Frontal cortex (tissue), 4 donors: ENCODE measurements around the gene GPRIN3. TPM values are rescaled to one million over a fixed set of nuclear protein-coding genes. Genes with fewer than 3 reads are reported as not detected.
"Not testable (repeated sequence)": the region's sequence is repeated elsewhere in the genome, so short reads cannot be mapped to it uniquely, and the experiment has no call there.

Experiments used
- DNase-seq, 2 donors: peaks; one replicate each; pipeline ENCODE4 v3.0.0; 2012; ENCODE audit warnings: low spot score in 2 of 2
- FAIRE-seq: peaks from 2 replicates; lab custom pipeline; 2012; peaks lifted over from hg19 to GRCh38; lab: Jason Lieb, UNC
- total RNA-seq: library from RNA; depleted of rRNA; stranded (reverse); fragments of >200 nt; gene quantifications from one replicate; pipeline ENCODE4 v1.2.3, GENCODE V29; 2014
- donor health status: control.
- donor health status: control.
- donor health status: control.

Gene GPRIN3
- total RNA-seq, 1 donor from 2014 or later: 34.2 TPM

DNA sequence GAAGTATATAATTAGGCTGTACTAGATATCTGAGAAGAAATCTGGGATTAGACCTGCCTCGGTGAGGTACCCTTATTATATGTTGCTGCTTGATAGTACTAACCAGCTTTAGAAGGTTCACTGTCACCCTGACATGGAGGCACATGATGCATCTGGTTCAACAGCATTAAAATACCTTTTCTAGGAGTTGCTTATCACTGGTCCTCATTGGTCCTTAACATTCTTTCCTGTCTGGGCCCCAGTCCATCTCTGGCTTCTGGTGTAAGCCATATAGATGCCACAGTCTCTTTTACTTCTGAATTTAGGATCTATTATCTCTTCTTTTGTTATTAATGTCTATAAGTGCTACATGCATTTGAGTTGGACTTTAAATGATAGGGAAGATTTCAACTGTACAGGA is 40.2 kb downstream of the GPRIN3 start:
- FAIRE-seq (no peak), DNase-seq (no peak)

- no peak for DNase-seq
- no peak for FAIRE-seq
These were observed 41.5 kb downstream of the GPRIN3 start for GRCh38 chr4:89266128-89266527.

- FAIRE-seq (no peak), DNase-seq (no peak)
These were observed 44.3 kb downstream of the GPRIN3 start for GRCh38 chr4:89263265-89263664.

GRCh38 chr4:89259301-89260028 is 48.1 kb downstream of the GPRIN3 start:
- FAIRE-seq (no peak), DNase-seq (no peak)

GRCh38 chr4:89258506-89258905 is 49.1 kb downstream of the GPRIN3 start:
- FAIRE-seq: no peak
- no peak for DNase-seq

GRCh38 chr4:89257376-89257775 is 50.2 kb downstream of the GPRIN3 start:
- no peak for FAIRE-seq
- DNase-seq: no peak

- no peak for FAIRE-seq
These were observed 51.3 kb downstream of the GPRIN3 start for GRCh38 chr4:89256203-89256800.

DNA sequence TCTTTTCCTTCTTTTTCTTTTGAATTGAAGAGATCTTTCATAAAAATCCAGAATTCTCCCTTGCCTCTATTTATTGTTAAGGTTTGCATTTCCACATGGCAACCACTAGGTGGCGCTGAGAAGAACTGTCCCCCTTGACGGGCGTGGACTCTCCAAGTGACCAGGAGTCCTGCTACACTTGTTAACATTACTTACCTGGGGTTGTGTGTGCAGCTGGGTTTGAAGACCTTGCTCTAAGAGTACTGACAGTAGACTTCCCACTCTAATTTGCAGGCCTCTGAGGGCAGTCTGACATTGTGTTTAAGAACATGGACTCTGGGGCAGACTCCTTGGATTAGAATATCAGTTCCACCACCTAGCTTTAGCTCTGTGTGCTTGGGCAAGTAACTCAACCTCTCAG is 52.8 kb downstream of the GPRIN3 start:
- FAIRE-seq (no peak), DNase-seq (no peak)

More at GRCh38 chr4:89256203-89256800, 51.3 kb downstream of the GPRIN3 start:
- DNase-seq: no peak

- DNase-seq, FAIRE-seq: not testable (repeated sequence)
These were observed 53.3 kb downstream of the GPRIN3 start for GRCh38 chr4:89254347-89254746.

DNA sequence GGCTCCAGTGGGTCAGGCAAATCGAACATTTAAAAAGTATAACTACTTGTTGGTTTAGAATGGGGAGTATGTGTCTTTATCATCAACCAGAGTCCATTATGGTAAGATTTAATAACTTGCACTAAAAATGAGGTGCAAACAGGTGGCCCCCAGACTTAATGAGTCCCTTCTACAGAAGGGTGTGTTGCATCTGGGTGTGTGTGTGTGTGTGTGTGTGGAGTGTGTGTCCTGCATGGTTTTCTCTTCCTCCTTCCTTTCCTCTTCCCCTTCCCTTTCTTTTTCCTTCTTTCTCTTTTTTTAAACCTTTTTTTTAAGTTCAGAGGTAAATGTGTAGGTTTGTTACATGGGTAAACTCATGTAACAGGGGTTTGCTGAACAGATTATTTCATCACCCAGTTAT is 53.7 kb downstream of the GPRIN3 start:
- DNase-seq (no peak), FAIRE-seq (no peak)

DNA sequence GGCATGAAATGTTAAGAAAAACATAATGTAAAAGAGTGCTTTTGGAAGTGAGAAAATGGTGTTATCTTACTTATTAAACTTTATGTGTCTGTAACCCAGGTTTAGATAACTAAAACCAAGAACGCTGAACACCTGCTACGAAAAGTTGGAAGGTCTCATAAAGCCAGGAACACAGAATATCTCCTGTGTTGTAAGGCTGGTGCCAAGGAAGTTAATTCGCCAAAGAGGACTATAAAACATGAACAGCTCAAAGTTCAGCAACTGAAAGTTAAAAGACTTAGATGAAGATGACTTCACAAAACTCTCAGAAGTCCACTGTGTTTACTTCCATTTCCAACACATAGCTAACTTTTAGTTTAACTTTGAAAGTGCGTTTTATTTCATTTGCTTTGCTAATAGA is 54.3 kb downstream of the GPRIN3 start:
- FAIRE-seq: no peak
- no peak for DNase-seq

- no peak for DNase-seq
- FAIRE-seq: no peak
These were observed 56.2 kb downstream of the GPRIN3 start for GRCh38 chr4:89251396-89251795.

- FAIRE-seq: no peak
- no peak for DNase-seq
These were observed 57.8 kb downstream of the GPRIN3 start for GRCh38 chr4:89249716-89250361.

DNA sequence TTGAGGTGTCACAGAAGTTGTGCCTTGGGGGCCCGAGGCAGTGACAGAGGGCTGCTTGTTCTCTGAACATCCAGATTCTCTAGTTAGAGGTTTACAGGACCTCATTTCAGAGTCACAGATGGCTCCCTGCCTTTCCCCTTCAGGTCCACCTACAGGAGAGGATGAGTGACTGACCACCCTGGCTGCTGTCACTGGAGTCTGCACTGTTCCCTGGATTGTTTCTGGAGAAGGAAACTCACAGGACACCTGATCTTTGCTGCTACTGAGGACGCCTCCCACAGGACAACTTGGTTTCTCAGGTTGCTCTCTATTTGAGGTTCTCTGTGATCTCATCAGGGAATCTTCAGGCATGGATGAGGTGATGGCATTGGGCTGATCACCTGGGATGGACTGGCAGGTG is 58.3 kb downstream of the GPRIN3 start:
- no peak for FAIRE-seq
- no peak for DNase-seq

- no peak for DNase-seq
- no peak for FAIRE-seq
These were observed 58.7 kb downstream of the GPRIN3 start for GRCh38 chr4:89248879-89249281.

GRCh38 chr4:89247951-89248350 is 59.6 kb downstream of the GPRIN3 start:
- FAIRE-seq (no peak), DNase-seq (no peak)

GRCh38 chr4:89245459-89245858 is 62.1 kb downstream of the GPRIN3 start:
- DNase-seq (no peak), FAIRE-seq (no peak)

GRCh38 chr4:89243733-89244252 is 63.8 kb downstream of the GPRIN3 start:
- no peak for FAIRE-seq
- DNase-seq: no peak

DNA sequence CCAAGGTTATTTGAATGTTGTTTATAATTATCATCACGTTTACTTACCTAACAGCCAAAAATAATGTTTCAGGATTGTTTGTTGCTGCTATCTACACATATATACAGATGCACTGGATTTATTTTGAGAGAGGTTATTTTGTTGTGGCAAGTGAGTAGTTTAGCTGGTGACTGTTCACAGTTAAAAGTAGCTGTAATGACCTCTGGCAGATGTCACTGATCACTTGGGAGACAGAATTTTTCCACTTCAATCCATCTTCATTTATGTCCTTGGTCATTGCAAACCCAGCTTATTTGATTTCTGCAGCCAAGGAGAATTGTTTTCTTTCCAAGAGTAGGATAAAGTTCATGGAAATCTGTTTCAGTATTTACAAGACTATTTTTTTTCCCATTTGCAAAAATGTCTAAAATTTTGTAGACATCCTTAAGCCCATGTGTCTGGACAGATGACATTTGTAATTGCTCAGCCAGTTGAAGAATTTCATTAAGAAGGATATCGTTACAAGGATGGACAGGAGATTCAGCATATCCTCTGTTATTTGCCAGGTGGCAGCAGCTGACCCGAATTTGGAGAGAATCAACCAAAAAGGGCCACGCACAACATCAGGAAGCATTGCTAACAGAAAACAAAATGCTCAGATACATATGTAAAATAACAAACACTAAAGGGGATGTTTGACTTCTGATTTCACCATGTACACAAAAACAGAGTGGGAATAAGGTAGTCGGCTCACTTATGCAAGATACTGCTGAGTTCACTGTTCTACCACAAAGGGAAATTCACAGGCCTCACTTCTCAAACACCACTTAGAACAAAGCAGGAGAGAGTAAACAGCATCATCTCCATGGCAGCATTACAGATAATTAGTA is 64.5 kb downstream of the GPRIN3 start:
- DNase-seq: no peak
- no peak for FAIRE-seq

DNA sequence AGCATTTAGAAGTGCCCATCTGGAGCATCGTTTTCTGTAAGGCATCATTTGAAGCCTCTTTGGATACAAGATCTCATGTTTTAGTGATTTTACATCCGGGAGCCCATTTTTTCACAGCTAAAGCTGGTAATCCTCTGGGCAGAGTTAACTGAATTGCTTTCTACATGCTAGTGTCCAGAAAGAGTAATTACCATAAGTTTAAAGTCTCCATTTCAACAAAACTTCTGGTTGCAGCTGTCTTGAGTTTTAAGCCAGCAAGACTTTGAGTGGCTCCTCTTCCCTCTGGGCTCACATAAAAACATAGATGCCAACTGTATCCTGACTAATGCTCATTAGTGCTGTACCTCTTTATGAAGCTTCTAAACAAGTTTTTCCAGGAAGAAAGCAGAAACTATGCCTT is 65.4 kb downstream of the GPRIN3 start:
- FAIRE-seq: no peak
- no peak for DNase-seq
